IMR-90 (cell line): Measurements from ENCODE around the gene FEZ2. TPM values are rescaled to one million over a fixed set of nuclear protein-coding genes. Genes with fewer than 3 reads are reported as not detected.
A peak's percentile ranks its signal among the peaks of the same experiment; 100 is the strongest.

ENCODE experiments used
- ATAC-seq: fragments of 200-7000 bp; cut with Tn5 transposase; 2 replicates; pipeline ENCODE4 v1.9.1; 2020; ENCODE audit warnings: low read depth, mild to moderate bottlenecking, moderate library complexity
- BruUV-seq: library from RNA; stranded (reverse); fragments of 400-500 nt; replicated peaks from 2 replicates; lab custom pipeline; 2021; lab: Mats Ljungman, UMichigan
- CTCF ChIA-PET: fragments of 300-600 bp; formaldehyde crosslinking; extraction: SDS; loops from one replicate; lab custom pipeline; 2021; ENCODE audit warnings: antibody characterized with exemption; lab: Yijun Ruan, JAX
- POLR2A ChIA-PET: fragments of 300-600 bp; sonication (Branson Sonifier 250); formaldehyde crosslinking; loops from one replicate; lab custom pipeline; 2022; ENCODE audit warnings: antibody characterized with exemption; ENCODE audit not compliant: unreplicated experiment; lab: Charles Lee
- DNase-seq: peaks from one replicate; pipeline ENCODE4 v3.0.0; 2013
- H2AFZ ChIP-seq: replicated peaks from 2 replicates; pipeline ENCODE3; 2013; ENCODE audit warnings: low read length, mild to moderate bottlenecking; ENCODE audit not compliant: poor library complexity
- H2AK5ac ChIP-seq: 2 replicates; pipeline ENCODE4 v1.6.1; 2013; ENCODE audit warnings: low read depth, low read length, inconsistent platforms
- H2AK9ac ChIP-seq: replicated peaks from 2 replicates; pipeline ENCODE3; 2013; ENCODE audit warnings: mild to moderate bottlenecking, low read depth, low read length, moderate library complexity; ENCODE audit not compliant: poor library complexity
- H2BK120ac ChIP-seq: 2 replicates; pipeline ENCODE4 v1.6.1; 2013; ENCODE audit warnings: low read depth, low read length, inconsistent platforms
- H2BK15ac ChIP-seq: 3 replicates; pipeline ENCODE4 v1.6.1; 2013; ENCODE audit warnings: low read depth, low read length, inconsistent platforms
- H2BK20ac ChIP-seq: 2 replicates; pipeline ENCODE4 v1.6.1; 2013; ENCODE audit warnings: low read depth, mild to moderate bottlenecking, inconsistent platforms, low read length, moderate library complexity
- H2BK5ac ChIP-seq: 2 replicates; pipeline ENCODE4 v1.6.1; 2013; ENCODE audit warnings: mild to moderate bottlenecking, low read depth, low read length, inconsistent platforms; ENCODE audit not compliant: poor library complexity, severe bottlenecking
- H3K14ac ChIP-seq: replicated peaks from 2 replicates; pipeline ENCODE4 v1.6.1; 2013; ENCODE audit warnings: low read depth, low read length, inconsistent platforms
- H3K18ac ChIP-seq: 2 replicates; pipeline ENCODE4 v1.6.1; 2013; ENCODE audit warnings: low read depth, low read length, control low read depth
- H3K23ac ChIP-seq: 2 replicates; pipeline ENCODE4 v1.6.1; 2013; ENCODE audit warnings: low read depth, low read length, inconsistent platforms
- H3K27ac ChIP-seq: 2 replicates; pipeline ENCODE4 v1.5.1; 2013; ENCODE audit warnings: mild to moderate bottlenecking, control low read depth, low read length; ENCODE audit not compliant: insufficient read depth
- H3K27me3 ChIP-seq: 2 replicates; pipeline ENCODE4 v1.6.1; 2013; ENCODE audit warnings: low read length; ENCODE audit not compliant: control insufficient read depth, insufficient read depth
- H3K36me3 ChIP-seq: 2 replicates; pipeline ENCODE4 v1.6.1; 2013; ENCODE audit warnings: low read length, mixed read lengths; ENCODE audit not compliant: control insufficient read depth, insufficient read depth
- H3K4ac ChIP-seq: 2 replicates; pipeline ENCODE4 v1.6.1; 2013; ENCODE audit warnings: low read depth, low read length, inconsistent platforms
- H3K4me1 ChIP-seq: 2 replicates; pipeline ENCODE4 v1.6.1; 2013; ENCODE audit warnings: low read length, mixed read lengths; ENCODE audit not compliant: control insufficient read depth, insufficient read depth
- H3K4me2 ChIP-seq: 2 replicates; pipeline ENCODE4 v1.6.1; 2013; ENCODE audit warnings: low read depth, mild to moderate bottlenecking, control low read depth, low read length, moderate library complexity
- H3K4me3 ChIP-seq: 2 replicates; pipeline ENCODE4 v1.5.1; 2013; ENCODE audit warnings: low read depth, mild to moderate bottlenecking, control low read depth, low read length, moderate library complexity; ENCODE audit not compliant: insufficient read depth
- H3K56ac ChIP-seq: 2 replicates; pipeline ENCODE4 v1.6.1; 2013; ENCODE audit warnings: low read length, inconsistent platforms; ENCODE audit not compliant: insufficient read depth; ENCODE audit errors: extremely low read depth
- H3K79me1 ChIP-seq, 2 experiments: 2 replicates each; pipeline ENCODE4 v1.6.1; 2013; ENCODE audit warnings: low read length in 2 of 2, inconsistent platforms in 1 of 2, low read depth in 1 of 2
- H3K9ac ChIP-seq: 2 replicates; pipeline ENCODE4 v1.6.1; 2013; ENCODE audit warnings: low read depth, low read length, control low read depth
- H3K9me1 ChIP-seq: 2 replicates; pipeline ENCODE4 v1.6.1; 2013; ENCODE audit warnings: low read length, inconsistent platforms; ENCODE audit not compliant: insufficient read depth
- H3K9me3 ChIP-seq: 2 replicates; pipeline ENCODE4 v1.6.1; 2013; ENCODE audit warnings: low read length; ENCODE audit not compliant: control insufficient read depth, insufficient read depth
- H4K20me1 ChIP-seq: 2 replicates; pipeline ENCODE4 v1.6.1; 2013; ENCODE audit warnings: low read length, inconsistent platforms; ENCODE audit not compliant: insufficient read depth
- H4K5ac ChIP-seq: 2 replicates; pipeline ENCODE4 v1.6.1; 2013; ENCODE audit warnings: mild to moderate bottlenecking, low read depth, low read length, control low read depth
- H4K8ac ChIP-seq, 2 experiments: 2 replicates each; pipeline ENCODE4 v1.6.1; 2013; ENCODE audit warnings: low read depth in 2 of 2, low read length in 2 of 2, control low read depth in 1 of 2, inconsistent platforms in 1 of 2
- H4K91ac ChIP-seq: 2 replicates; pipeline ENCODE4 v1.6.1; 2013; ENCODE audit warnings: low read depth, low read length, inconsistent platforms; ENCODE audit not compliant: insufficient read depth
- BHLHE40 ChIP-seq: fragments of 150-350 bp; IDR thresholded peaks from 2 replicates; pipeline ENCODE4 v1.6.1; 2016; ENCODE audit warnings: mild to moderate bottlenecking, low read depth, low read length
- CEBPB ChIP-seq: IDR thresholded peaks from 2 replicates; pipeline ENCODE4 v1.6.1; 2012; ENCODE audit warnings: low read depth, low read length, improper control_type of control experiment
- CHD1 ChIP-seq: IDR thresholded peaks from 2 replicates; pipeline ENCODE4 v1.6.1; 2012; ENCODE audit warnings: low read depth, low read length, improper control_type of control experiment
- FOS ChIP-seq: fragments of 150-350 bp; IDR thresholded peaks from 2 replicates; pipeline ENCODE4 v1.6.1; 2016; ENCODE audit warnings: low read depth, low read length
- MAFK ChIP-seq: IDR thresholded peaks from 2 replicates; pipeline ENCODE4 v1.6.1; 2012; ENCODE audit warnings: low read depth, low read length, improper control_type of control experiment
- MAZ ChIP-seq: IDR thresholded peaks from 2 replicates; pipeline ENCODE4 v1.6.1; 2012; ENCODE audit warnings: low read depth, mild to moderate bottlenecking, low read length, improper control_type of control experiment, moderate library complexity, borderline replicate concordance
- MXI1 ChIP-seq: IDR thresholded peaks from 2 replicates; pipeline ENCODE4 v1.6.1; 2012; ENCODE audit warnings: low read depth, mild to moderate bottlenecking, low read length, moderate library complexity, borderline replicate concordance
- NFE2L2 ChIP-seq: fragments of 150-350 bp; IDR thresholded peaks from 2 replicates; pipeline ENCODE4 v1.6.1; 2016; ENCODE audit warnings: low read depth, mild to moderate bottlenecking, low read length
- RAD21 ChIP-seq: IDR thresholded peaks from 2 replicates; pipeline ENCODE4 v1.6.1; 2012; ENCODE audit warnings: low read length, improper control_type of control experiment
- RCOR1 ChIP-seq: IDR thresholded peaks from 2 replicates; pipeline ENCODE4 v1.6.1; 2012; ENCODE audit warnings: mild to moderate bottlenecking, low read length, improper control_type of control experiment; ENCODE audit not compliant: insufficient replicate concordance
- RFX5 ChIP-seq: IDR thresholded peaks from 2 replicates; pipeline ENCODE4 v1.8.0; 2012; ENCODE audit warnings: low read depth, mild to moderate bottlenecking, low read length, moderate library complexity
- SMC3 ChIP-seq: fragments of 150-350 bp; IDR thresholded peaks from 2 replicates; pipeline ENCODE4 v1.6.1; 2016; ENCODE audit warnings: low read depth, mild to moderate bottlenecking, antibody characterized with exemption, low read length, moderate library complexity
- WGBS, 2 experiments: methylation state at CpG; one replicate each; pipeline versions ENCODE4 v1.1.5 to v1.1.7; 2013; ENCODE audit warnings: missing lambda C conversion rate in 2 of 2; ENCODE audit not compliant: insufficient read length in 1 of 2; ENCODE audit errors: extremely low coverage in 2 of 2; 5-methylcytosine and 5-hydroxymethylcytosine counted together
- dilution Hi-C: fragments of 300-500 bp; cut with HindIII; formaldehyde crosslinking; loops from one replicate; pipeline ENCODE4 v1.14.3; 2018; ENCODE audit warnings: low sequenced_read_pairs; ENCODE audit not compliant: unreplicated experiment
- in situ Hi-C: fragments of 300-500 bp; cut with MboI; formaldehyde crosslinking; loops from 3 replicates; pipeline ENCODE4 v1.14.3; 2019; ENCODE audit warnings: low sequenced_read_pairs, inconsistent platforms, mixed read lengths
- intact Hi-C: fragments of 100-400 bp; cut with micrococcal nuclease; formaldehyde crosslinking; loops from 2 replicates; pipeline ENCODE4 v1.10.0; 2022
- polyA plus RNA-seq, 3 experiments: library from polyadenylated mRNA; depleted of rRNA; stranded (reverse); fragments of >200 nt; gene quantifications; 2 replicates each; pipeline ENCODE4 v1.2.3, GENCODE V29; 2012; ENCODE audit warnings: low replicate concordance in 1 of 3
- total RNA-seq: library from RNA; depleted of rRNA; stranded (reverse); fragments of >200 nt; gene quantifications from 2 replicates; pipeline ENCODE4 v1.2.3, GENCODE V29; 2012
- TF ChIP-seq, protein P1 (sequence below): conservative IDR thresholded peaks from 2 replicates; pipeline ENCODE4 v1.5.1; 2012; ENCODE audit warnings: mild to moderate bottlenecking, low read depth, low read length, improper control_type of control experiment
- TF ChIP-seq, protein P2 (sequence below): fragments of 150-350 bp; IDR thresholded peaks from 2 replicates; pipeline ENCODE4 v1.6.1; 2017; ENCODE audit warnings: mild to moderate bottlenecking, antibody characterized with exemption, low read length, low read depth
- TF ChIP-seq, protein P3 (sequence below): fragments of 150-350 bp; IDR thresholded peaks from 2 replicates; pipeline ENCODE4 v1.6.1; 2016; ENCODE audit warnings: low read depth, mild to moderate bottlenecking, low read length, moderate library complexity, borderline replicate concordance

The FEZ2 gene
- total and polyA plus RNA-seq, 2 of the 4 experiments (the other 2 are of a cell fraction): 19.4 to 31.6 TPM

DNA sequence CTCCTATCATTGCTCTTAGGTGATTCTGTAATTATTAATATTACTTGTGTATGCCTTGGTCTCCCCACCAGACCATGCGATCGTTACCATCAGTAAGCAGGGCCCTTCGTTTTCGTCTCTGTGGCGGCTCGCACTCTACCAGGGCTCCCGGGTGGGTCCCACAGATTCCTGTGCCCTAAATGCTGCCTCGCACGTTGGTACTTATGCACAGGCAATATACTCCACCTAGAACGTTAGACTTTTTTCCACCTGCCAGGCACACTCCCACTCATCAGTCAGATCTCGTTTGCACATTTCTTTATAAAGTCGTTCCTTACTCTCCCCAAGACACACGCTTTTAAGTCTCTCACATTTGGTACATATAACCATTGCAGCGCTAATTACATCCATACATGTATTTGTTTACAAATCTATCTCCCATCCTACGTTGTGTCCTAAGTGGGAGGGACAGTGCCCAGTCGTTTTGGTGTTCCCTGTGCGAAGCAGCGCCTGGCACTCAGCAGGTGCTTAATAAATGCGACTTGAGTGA is 901 bp downstream of the FEZ2 start:
- no peak for DNase-seq
- Histone ChIP-seq H3K4me1 (peaks cover 8% of the 10 kb centered on the region), H3K4me3 (peak overlapping the region; percentile 85), H3K56ac (peak overlapping the region; percentile 59), H2BK5ac (peak overlapping the region; percentile 5), H3K9me3 (no peaks in the 10 kb centered on the region), H4K91ac (peak overlapping the region; percentile 69), H2AK9ac (peak overlapping the region; percentile 56), H3K14ac (peak overlapping the region; percentile 78), H3K27me3 (no peaks in the 10 kb centered on the region), H2BK20ac (no peak overlapping the region), H3K4ac (peak overlapping the region; percentile 65), H4K5ac (peak overlapping the region; percentile 11; the same call in 1 of the 2 replicates), H3K23ac (peak overlapping the region; percentile 57), H2AFZ (peak overlapping the region; percentile 92), H2BK120ac (0 out of 2 replicates have a peak overlapping the region, but pooled peaks have one; percentile 23), H4K20me1 (peaks cover 20% of the 10 kb centered on the region; the same call in 1 of the 2 replicates), H3K9me1 (peaks cover 11% of the 10 kb centered on the region), H3K36me3 (peaks cover 4% of the 10 kb centered on the region), H3K18ac (0 out of 2 replicates have a peak overlapping the region, but pooled peaks have one; percentile 20), H2BK15ac (peak overlapping the region; percentile 42; the same call in 1 of the 3 replicates), H3K9ac (peak overlapping the region; percentile 83), H2AK5ac (peak overlapping the region; percentile 87), H3K4me2 (peak overlapping the region; percentile 97), H3K27ac (peak overlapping the region; percentile 63), H4K8ac (peak overlapping the region; percentile 41 to 55; a peak in 3 of 4 replicates), H3K79me1 (peaks cover 13 to 45% of the 10 kb centered on the region in 2 experiments)
- no TSS peak for BruUV-seq
- ChIA-PET POLR2A (no interaction called here), CTCF (no interaction called here)
- dilution Hi-C loops (no loop called here), in situ Hi-C loops (no loop called here), intact Hi-C loops (loop anchor here (1.0 kb wide), 1 partner anchor 29 kb away; no protein-coding TSS in a partner anchor)
- no peak; the same call in 1 of the 2 replicates for ATAC-seq
- WGBS, 2 experiments: 35% methylated on average over 13 of the region's 19 CpGs; no CpG with 5 or more reads in 1 of the 2 experiments
- TF ChIP-seq MAFK (no peak), MAZ (no peak), FOS (no peak), RFX5 (no peak), CHD1 (no peak), BHLHE40 (no peak), CEBPB (no peak), SMC3 (no peak), MXI1 (no peak), NFE2L2 (no peak), RCOR1 (no peak), RAD21 (no peak)
- TF ChIP-seq, protein P1, sequence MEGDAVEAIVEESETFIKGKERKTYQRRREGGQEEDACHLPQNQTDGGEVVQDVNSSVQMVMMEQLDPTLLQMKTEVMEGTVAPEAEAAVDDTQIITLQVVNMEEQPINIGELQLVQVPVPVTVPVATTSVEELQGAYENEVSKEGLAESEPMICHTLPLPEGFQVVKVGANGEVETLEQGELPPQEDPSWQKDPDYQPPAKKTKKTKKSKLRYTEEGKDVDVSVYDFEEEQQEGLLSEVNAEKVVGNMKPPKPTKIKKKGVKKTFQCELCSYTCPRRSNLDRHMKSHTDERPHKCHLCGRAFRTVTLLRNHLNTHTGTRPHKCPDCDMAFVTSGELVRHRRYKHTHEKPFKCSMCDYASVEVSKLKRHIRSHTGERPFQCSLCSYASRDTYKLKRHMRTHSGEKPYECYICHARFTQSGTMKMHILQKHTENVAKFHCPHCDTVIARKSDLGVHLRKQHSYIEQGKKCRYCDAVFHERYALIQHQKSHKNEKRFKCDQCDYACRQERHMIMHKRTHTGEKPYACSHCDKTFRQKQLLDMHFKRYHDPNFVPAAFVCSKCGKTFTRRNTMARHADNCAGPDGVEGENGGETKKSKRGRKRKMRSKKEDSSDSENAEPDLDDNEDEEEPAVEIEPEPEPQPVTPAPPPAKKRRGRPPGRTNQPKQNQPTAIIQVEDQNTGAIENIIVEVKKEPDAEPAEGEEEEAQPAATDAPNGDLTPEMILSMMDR: no peak
- TF ChIP-seq, protein P2, sequence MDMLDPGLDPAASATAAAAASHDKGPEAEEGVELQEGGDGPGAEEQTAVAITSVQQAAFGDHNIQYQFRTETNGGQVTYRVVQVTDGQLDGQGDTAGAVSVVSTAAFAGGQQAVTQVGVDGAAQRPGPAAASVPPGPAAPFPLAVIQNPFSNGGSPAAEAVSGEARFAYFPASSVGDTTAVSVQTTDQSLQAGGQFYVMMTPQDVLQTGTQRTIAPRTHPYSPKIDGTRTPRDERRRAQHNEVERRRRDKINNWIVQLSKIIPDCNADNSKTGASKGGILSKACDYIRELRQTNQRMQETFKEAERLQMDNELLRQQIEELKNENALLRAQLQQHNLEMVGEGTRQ: no peak
- TF ChIP-seq, protein P3, sequence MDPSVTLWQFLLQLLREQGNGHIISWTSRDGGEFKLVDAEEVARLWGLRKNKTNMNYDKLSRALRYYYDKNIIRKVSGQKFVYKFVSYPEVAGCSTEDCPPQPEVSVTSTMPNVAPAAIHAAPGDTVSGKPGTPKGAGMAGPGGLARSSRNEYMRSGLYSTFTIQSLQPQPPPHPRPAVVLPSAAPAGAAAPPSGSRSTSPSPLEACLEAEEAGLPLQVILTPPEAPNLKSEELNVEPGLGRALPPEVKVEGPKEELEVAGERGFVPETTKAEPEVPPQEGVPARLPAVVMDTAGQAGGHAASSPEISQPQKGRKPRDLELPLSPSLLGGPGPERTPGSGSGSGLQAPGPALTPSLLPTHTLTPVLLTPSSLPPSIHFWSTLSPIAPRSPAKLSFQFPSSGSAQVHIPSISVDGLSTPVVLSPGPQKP: no peak
